ENCODE data around the gene PFN3. TPM values are rescaled to one million over a fixed set of nuclear protein-coding genes. Genes with fewer than 3 reads are reported as not detected.

Gene PFN3
- total RNA-seq, 5 donors from 2014 or later (not counting 1 experiment from before 2014, with no cell fraction given): not detected

DNA sequence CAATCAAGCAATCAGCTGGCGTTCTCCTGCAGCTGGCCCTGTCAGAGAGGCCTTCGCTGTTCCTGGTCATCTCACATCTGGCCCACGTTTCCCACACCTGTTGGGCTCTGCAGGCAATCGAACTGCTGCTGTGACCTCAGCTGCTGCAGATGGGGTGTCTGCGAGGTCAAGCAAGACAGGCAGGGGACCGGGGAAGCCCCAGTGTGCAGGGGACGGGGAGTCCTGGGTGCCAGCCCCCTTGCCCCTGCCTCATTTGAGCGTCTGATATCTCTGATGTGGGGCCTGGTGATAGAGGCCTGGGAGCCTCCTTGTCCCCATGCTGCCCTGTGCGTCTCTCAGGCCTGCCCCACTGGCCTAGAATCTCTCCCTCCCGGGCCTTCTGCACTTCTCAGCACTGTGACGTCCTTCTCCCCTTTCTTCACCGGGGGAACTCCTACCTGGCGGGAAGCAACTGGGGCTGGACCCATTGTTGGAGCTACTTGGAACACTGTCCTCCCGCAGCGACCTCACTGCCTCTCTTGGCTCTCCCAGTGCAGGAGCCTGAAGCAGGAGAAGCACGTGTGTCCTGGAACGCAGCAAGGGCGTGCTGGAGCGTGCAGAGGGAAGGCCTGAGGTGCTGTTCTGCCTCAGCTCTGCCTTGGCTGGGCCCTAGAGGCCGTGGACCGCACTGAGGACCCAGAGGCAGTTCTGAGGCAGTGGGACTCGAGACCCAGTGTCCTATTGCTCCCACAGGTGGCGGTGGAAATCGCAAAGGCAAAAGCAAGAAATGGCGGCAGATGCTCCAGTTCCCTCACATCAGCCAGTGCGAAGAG, 29.9 kb upstream of the PFN3 start:
- Histone ChIP-seq H3K4me1 (ENCODE audit: control insufficient read depth in 1 of 2, extremely low read depth in 1 of 2, insufficient read depth in 2 of 2, low read length in 2 of 2) (peaks cover 63 to 90% of the 10 kb centered on the region in 2 experiments), H3K9me3 (no peaks in the 10 kb centered on the region), H3K4me3 (ENCODE audit: control insufficient read depth in 1 of 2, extremely low read depth in 1 of 2, low read length in 1 of 2) (peak overlapping the region; percentile 63 to 85), H3K36me3 (ENCODE audit: control insufficient read depth in 2 of 2, extremely low read depth in 1 of 2, insufficient read depth in 1 of 2, low read length in 1 of 2) (peaks cover 25 to 60% of the 10 kb centered on the region in 2 donors), H3K27ac (ENCODE audit: low read length) (peak overlapping the region; percentile 84), H3K27me3 (replicated peaks in 1 of 2; ENCODE audit: control insufficient read depth in 2 of 2, extremely low read depth in 1 of 2, insufficient read depth in 2 of 2, low read length in 1 of 2) (no peaks in the 10 kb centered on the region)
- ATAC-seq (replicated peaks in 1 of 4) (no peak), DNase-seq (peak in 1 of 35 experiments; percentile 24)
- ChIA-PET POLR2A (interaction anchor here (0.7 kb wide), 2 partner anchors 14 to 41 kb away, joined by 3 to 5 read pairs; no protein-coding TSS in a partner anchor), CTCF (interaction anchor here (0.7 to 2.2 kb wide), 8 partner anchors 8 to 114 kb away, joined by 3 to 12 read pairs (median 4); no protein-coding TSS in a partner anchor)
- 53% methylated on average over 24 of the region's 26 CpGs for WGBS (ENCODE audit: insufficient coverage)
- Mint-ChIP-seq H3K9me3 (no peaks in the 10 kb centered on the region), H3K27me3 (no peaks in the 10 kb centered on the region), H3K4me1 (peaks cover 65 to 86% (median 86%) of the 10 kb centered on the region in 3 donors), H3K4me3 (peak overlapping the region; percentile 79 to 92 (median 86)), H3K27ac (peak overlapping the region; percentile 95), H3K36me3 (peaks cover 14% of the 10 kb centered on the region)

DNA sequence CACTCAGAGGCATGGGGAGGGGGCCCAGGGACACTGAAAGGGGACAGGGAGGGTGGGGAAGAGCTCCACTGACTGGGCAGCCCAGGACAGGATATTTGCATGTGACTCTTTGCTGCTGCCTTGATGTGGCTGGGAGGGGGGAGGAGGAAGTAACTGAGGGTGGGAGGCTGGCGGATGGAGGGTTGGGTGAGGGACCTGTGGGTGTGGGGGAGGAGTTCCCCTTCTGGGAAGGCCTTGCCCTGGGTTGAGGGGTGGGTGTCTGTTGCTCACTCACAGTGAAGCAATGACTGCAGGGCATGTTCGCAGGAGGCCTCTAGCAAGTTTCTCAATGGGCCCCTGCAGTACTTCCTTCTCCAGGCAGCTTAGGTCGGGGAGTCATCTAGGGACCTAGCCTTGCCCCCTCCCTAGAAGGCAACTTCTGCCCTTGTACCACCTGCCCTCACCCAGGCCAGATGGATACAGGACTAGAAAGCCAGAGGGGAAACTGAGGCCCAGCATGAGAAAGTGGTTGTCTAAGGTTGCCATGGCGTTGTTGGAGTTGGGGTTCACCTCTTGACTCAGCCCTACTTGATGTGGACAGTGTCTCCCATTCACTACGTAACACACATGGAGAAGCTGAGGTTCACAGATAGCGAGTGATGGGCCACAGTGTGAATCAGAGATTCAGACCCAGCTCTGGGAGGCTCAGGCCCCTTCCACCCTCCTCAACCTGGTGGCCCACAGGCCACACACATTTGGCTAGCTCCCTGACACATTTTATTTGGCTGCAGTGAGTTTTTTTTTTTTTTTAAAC, 29.0 kb upstream of the PFN3 start:
- ChIA-PET POLR2A (interaction anchor here (0.6 to 0.7 kb wide), 3 partner anchors 15 to 40 kb away, joined by 3 to 5 read pairs (median 3); no protein-coding TSS in a partner anchor), CTCF (interaction anchor here (0.7 to 2.2 kb wide), 9 partner anchors 9 to 113 kb away, joined by 3 to 12 read pairs (median 4); no protein-coding TSS in a partner anchor)
- Histone ChIP-seq H3K27me3 (replicated peaks in 1 of 2; ENCODE audit: control insufficient read depth in 2 of 2, extremely low read depth in 1 of 2, insufficient read depth in 2 of 2, low read length in 1 of 2) (no peaks in the 10 kb centered on the region), H3K9me3 (no peaks in the 10 kb centered on the region), H3K36me3 (ENCODE audit: control insufficient read depth in 2 of 2, extremely low read depth in 1 of 2, insufficient read depth in 1 of 2, low read length in 1 of 2) (peaks cover 18 to 51% of the 10 kb centered on the region in 2 donors), H3K4me3 (ENCODE audit: control insufficient read depth in 1 of 2, extremely low read depth in 1 of 2, low read length in 1 of 2) (peak overlapping the region; percentile 68 to 85), H3K4me1 (ENCODE audit: control insufficient read depth in 1 of 2, extremely low read depth in 1 of 2, insufficient read depth in 2 of 2, low read length in 2 of 2) (peaks cover 62 to 90% of the 10 kb centered on the region in 2 experiments), H3K27ac (ENCODE audit: low read length) (peak overlapping the region; percentile 84)
- peak overlapping the region; percentile 79 to 92 (median 86) for H3K4me3 Mint-ChIP-seq
- H3K27ac Mint-ChIP-seq: peak overlapping the region; percentile 95
- DNase-seq (peak; percentile 70 to 93 (median 87)), ATAC-seq (replicated peaks in 1 of 4) (peak; percentile 13 to 29 (median 15))
- no peaks in the 10 kb centered on the region for H3K9me3 Mint-ChIP-seq
- peaks cover 69 to 85% (median 82%) of the 10 kb centered on the region in 3 donors for H3K4me1 Mint-ChIP-seq
- 0% methylated on average over 2 of the region's 6 CpGs for WGBS (ENCODE audit: insufficient coverage)
- peaks cover 14% of the 10 kb centered on the region for H3K36me3 Mint-ChIP-seq
- H3K27me3 Mint-ChIP-seq: no peaks in the 10 kb centered on the region

DNA sequence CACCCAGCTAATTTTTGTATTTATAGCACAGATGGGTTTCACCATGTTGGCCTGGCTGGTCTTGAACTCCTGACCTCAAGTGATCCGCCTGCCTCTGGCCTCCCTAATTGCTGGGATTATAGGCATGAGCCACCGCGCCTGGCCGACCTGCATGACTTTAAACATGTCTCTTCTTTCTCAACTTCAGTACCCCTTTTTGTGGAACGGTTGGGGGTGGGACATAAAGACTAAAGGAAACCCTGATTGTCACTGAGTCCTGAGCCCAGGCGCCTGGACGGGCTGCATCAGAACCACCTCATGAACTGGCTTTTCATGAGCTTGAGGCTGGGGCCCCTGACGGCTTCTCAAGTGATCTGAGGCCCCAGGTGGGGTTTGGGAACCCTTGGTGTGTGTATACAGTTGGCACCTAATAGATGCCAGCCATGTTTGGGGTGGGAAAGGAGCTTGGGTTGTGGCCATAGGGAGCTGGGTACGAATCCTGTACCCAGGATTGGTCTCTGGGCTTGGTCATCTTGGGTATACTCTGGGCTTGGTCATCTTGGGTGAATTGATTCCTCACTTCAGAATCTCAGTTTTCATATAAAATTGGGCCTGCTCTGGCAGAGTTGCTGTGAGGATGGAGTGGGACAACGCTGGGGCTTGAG, 28.2 kb upstream of the PFN3 start:
- DNase-seq: no peak
- peaks cover 13 to 43% of the 10 kb centered on the region in 2 donors for H3K36me3 ChIP-seq (ENCODE audit: control insufficient read depth in 2 of 2, extremely low read depth in 1 of 2, insufficient read depth in 1 of 2, low read length in 1 of 2)
- Mint-ChIP-seq H3K9me3 (no peaks in the 10 kb centered on the region), H3K4me1 (peaks cover 65 to 81% (median 78%) of the 10 kb centered on the region in 3 donors), H3K27ac (peak overlapping the region; percentile 95), H3K27me3 (no peaks in the 10 kb centered on the region), H3K4me3 (peak overlapping the region; percentile 79 to 92 (median 86)), H3K36me3 (peaks cover 11% of the 10 kb centered on the region)
- peak overlapping the region; percentile 68 to 85 for H3K4me3 ChIP-seq (ENCODE audit: control insufficient read depth in 1 of 2, extremely low read depth in 1 of 2, low read length in 1 of 2)
- peak overlapping the region; percentile 84 for H3K27ac ChIP-seq (ENCODE audit: low read length)
- CTCF ChIA-PET: interaction anchor here in 1 of 2 donors (0.9 to 2.2 kb wide), 5 partner anchors 10 to 38 kb away, joined by 3 to 12 read pairs (median 4); no protein-coding TSS in a partner anchor
- no peaks in the 10 kb centered on the region for H3K27me3 ChIP-seq (replicated peaks in 1 of 2; ENCODE audit: control insufficient read depth in 2 of 2, extremely low read depth in 1 of 2, insufficient read depth in 2 of 2, low read length in 1 of 2)
- no peak for ATAC-seq (replicated peaks in 1 of 4)
- POLR2A ChIA-PET: no interaction called here
- 4% methylated on average over 3 of the region's 10 CpGs for whole genome bisulfite sequencing (ENCODE audit: insufficient coverage)
- no peaks in the 10 kb centered on the region for H3K9me3 ChIP-seq
- peaks cover 55 to 88% of the 10 kb centered on the region in 2 experiments for H3K4me1 ChIP-seq (ENCODE audit: control insufficient read depth in 1 of 2, extremely low read depth in 1 of 2, insufficient read depth in 2 of 2, low read length in 2 of 2)

DNA sequence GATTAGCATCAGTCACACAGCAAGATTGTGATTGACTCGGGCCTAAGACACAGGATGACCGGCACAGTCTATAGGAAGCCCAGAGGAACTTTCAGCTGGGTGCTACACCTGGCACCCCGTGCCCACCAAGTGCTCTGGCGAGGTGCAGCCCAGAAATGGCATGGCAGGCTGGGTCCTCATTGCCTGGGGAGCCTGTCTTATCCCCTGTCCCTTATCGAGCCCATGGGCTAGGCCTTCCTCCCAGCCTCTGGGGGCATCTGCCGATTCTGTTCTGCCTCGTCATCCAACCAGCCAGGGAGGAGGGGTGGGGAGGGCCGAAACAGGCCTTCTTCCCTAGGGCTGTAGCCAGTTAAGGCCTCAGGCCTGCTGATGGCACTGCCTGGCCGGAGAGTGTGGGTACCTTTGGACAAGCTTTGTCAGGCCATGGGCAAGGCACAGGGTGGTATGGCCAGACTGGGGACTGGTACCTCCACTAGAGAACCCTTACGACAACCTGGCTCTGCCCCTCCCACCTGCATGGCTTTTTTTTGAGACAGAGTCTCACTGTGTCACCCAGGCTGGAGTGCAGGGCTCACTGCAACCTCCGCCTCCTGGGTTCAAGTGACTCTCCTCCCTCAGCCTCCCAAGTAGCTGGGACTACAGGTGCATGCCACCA, 27.6 kb upstream of the PFN3 start:
- Mint-ChIP-seq H3K4me3 (peak overlapping the region; percentile 79 to 92 (median 86)), H3K27me3 (no peaks in the 10 kb centered on the region), H3K9me3 (no peaks in the 10 kb centered on the region), H3K27ac (peak overlapping the region; percentile 95), H3K36me3 (peaks cover 8% of the 10 kb centered on the region), H3K4me1 (peaks cover 61 to 76% (median 74%) of the 10 kb centered on the region in 3 donors)
- ChIA-PET CTCF (interaction anchor here in 1 of 2 donors (0.9 to 3.2 kb wide), 4 partner anchors 11 to 27 kb away, joined by 3 to 37 read pairs (median 16); no protein-coding TSS in a partner anchor), POLR2A (interaction anchor here in 1 of 2 donors (1.0 kb wide), 1 partner anchor 16 kb away, joined by 3 read pairs; no protein-coding TSS in a partner anchor)
- ATAC-seq (replicated peaks in 1 of 4) (no peak), DNase-seq (peak in 3 of 35 experiments; percentile 18 to 35 (median 22))
- WGBS (ENCODE audit: insufficient coverage): 7% methylated on average over 8 of the region's 11 CpGs
- Histone ChIP-seq H3K27ac (ENCODE audit: low read length) (peak overlapping the region; percentile 84), H3K4me3 (ENCODE audit: control insufficient read depth in 1 of 2, extremely low read depth in 1 of 2, low read length in 1 of 2) (peak overlapping the region; percentile 68 to 85), H3K36me3 (ENCODE audit: control insufficient read depth in 2 of 2, extremely low read depth in 1 of 2, insufficient read depth in 1 of 2, low read length in 1 of 2) (peaks cover 9 to 37% of the 10 kb centered on the region in 2 donors), H3K9me3 (no peaks in the 10 kb centered on the region), H3K27me3 (replicated peaks in 1 of 2; ENCODE audit: control insufficient read depth in 2 of 2, extremely low read depth in 1 of 2, insufficient read depth in 2 of 2, low read length in 1 of 2) (no peaks in the 10 kb centered on the region), H3K4me1 (ENCODE audit: control insufficient read depth in 1 of 2, extremely low read depth in 1 of 2, insufficient read depth in 2 of 2, low read length in 2 of 2) (peaks cover 48 to 81% of the 10 kb centered on the region in 2 experiments)

DNA sequence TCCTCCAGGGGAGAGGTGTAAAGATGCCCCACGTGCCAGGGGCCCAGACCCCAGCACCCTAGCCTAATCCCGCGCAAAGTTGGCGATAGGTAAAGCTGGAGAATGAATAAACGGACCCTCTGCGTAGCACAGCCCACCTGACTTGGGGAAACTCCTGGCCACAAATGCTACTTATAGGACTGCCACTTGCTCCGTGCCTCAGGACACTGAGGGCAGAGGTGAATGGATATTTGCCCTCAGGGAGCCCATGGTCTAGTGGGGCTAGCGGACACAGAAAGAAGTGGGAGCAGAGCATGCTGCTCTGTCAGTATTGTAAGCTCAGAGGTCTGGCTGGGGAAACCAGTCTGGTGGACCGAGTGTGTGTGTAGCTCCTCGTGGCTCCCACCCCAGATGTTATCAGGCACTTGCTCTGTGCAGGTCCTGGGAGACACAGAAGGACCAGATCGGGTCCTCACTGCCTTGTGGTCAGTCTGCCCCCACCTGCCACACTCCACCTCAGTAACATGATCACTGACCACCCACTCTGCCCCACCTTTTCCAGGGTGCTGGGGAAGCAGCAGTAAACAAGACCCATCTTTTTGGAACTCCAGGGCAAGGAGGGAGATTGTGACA, 26.9 kb upstream of the PFN3 start:
- peak overlapping the region; percentile 84 for H3K27ac ChIP-seq (ENCODE audit: low read length)
- DNase-seq (no peak), ATAC-seq (replicated peaks in 1 of 4) (no peak)
- H3K27ac Mint-ChIP-seq: peak overlapping the region; percentile 95
- WGBS (ENCODE audit: insufficient coverage): 1% methylated on average over 10 of the region's 11 CpGs
- H3K4me3 ChIP-seq (ENCODE audit: control insufficient read depth in 1 of 2, extremely low read depth in 1 of 2, low read length in 1 of 2): peak overlapping the region; percentile 68 to 85
- H3K9me3 Mint-ChIP-seq: no peaks in the 10 kb centered on the region
- no peaks in the 10 kb centered on the region for H3K27me3 ChIP-seq (replicated peaks in 1 of 2; ENCODE audit: control insufficient read depth in 2 of 2, extremely low read depth in 1 of 2, insufficient read depth in 2 of 2, low read length in 1 of 2)
- H3K4me1 Mint-ChIP-seq: peaks cover 58 to 70% (median 67%) of the 10 kb centered on the region in 3 donors
- H3K4me3 Mint-ChIP-seq: peak overlapping the region; percentile 79 to 92 (median 86)
- no peaks in the 10 kb centered on the region for H3K9me3 ChIP-seq
- ChIA-PET CTCF (interaction anchor here in 1 of 2 donors (1.4 to 3.2 kb wide), 7 partner anchors 18 to 37 kb away, joined by 3 to 37 read pairs (median 17); partner anchors contain the start of gene PRR7), POLR2A (interaction anchor here (1.0 to 2.1 kb wide), 3 partner anchors 14 to 18 kb away, joined by 3 to 9 read pairs (median 3); no protein-coding TSS in a partner anchor)
- peaks cover 4 to 30% of the 10 kb centered on the region in 2 donors for H3K36me3 ChIP-seq (ENCODE audit: control insufficient read depth in 2 of 2, extremely low read depth in 1 of 2, insufficient read depth in 1 of 2, low read length in 1 of 2)
- H3K36me3 Mint-ChIP-seq: peaks cover 8% of the 10 kb centered on the region
- peaks cover 41 to 74% of the 10 kb centered on the region in 2 experiments for H3K4me1 ChIP-seq (ENCODE audit: control insufficient read depth in 1 of 2, extremely low read depth in 1 of 2, insufficient read depth in 2 of 2, low read length in 2 of 2)
- H3K27me3 Mint-ChIP-seq: no peaks in the 10 kb centered on the region

Data from T-cell (primary cell).